HCT116 (cell line): ENCODE results near the gene TECPR1. TPM values are rescaled to one million over a fixed set of nuclear protein-coding genes. Genes with fewer than 3 reads are reported as not detected.

Experiments used
- ATAC-seq: fragments of 200-7000 bp; cut with Tn5 transposase; 2 replicates; pipeline ENCODE4 v1.9.1; 2020; ENCODE audit warnings: mild to moderate bottlenecking, moderate library complexity
- BruUV-seq: library from RNA; stranded (reverse); fragments of 400-500 nt; replicated peaks from 2 replicates; lab custom pipeline; 2021; lab: Mats Ljungman, UMichigan
- CTCF ChIA-PET: fragments of 300-600 bp; sonication (Branson Sonifier 250); formaldehyde crosslinking; loops from one replicate; lab custom pipeline; 2021; ENCODE audit warnings: antibody characterized with exemption; lab: Charles Lee
- POLR2A ChIA-PET: fragments of 300-600, 350-600 bp; sonication (Branson Sonifier 250); formaldehyde crosslinking; loops from one replicate; lab custom pipeline; 2021; ENCODE audit warnings: antibody characterized with exemption; lab: Charles Lee
- RAD21 ChIA-PET, 2 experiments: fragments of 300-600 bp; sonication (Branson Sonifier 250); formaldehyde crosslinking; loops; one replicate each; lab custom pipeline; 2023; ENCODE audit warnings: low total read pairs in 2 of 2; ENCODE audit not compliant: uncharacterized antibody in 2 of 2, unreplicated experiment in 2 of 2, low non-redundant PET in 1 of 2; lab: Charles Lee
- DNase-seq: peaks from one replicate; pipeline ENCODE4 v3.0.0-alpha.2; 2010; ENCODE audit warnings: low read depth, low spot score
- H2AFZ ChIP-seq: fragments of 200-600 bp; shearing (Covaris generic), sonication (generic); 2 replicates; pipeline ENCODE4 v1.6.1; 2017; ENCODE audit warnings: low read depth, mixed run types, mixed read lengths, antibody characterized with exemption, low read length; ENCODE audit not compliant: poor library complexity, severe bottlenecking
- H3K27ac ChIP-seq: 2 replicates; pipeline ENCODE4 v1.5.1; 2012; ENCODE audit warnings: low read depth, low read length
- H3K27me3 ChIP-seq: fragments of 200-600 bp; sonication (generic); 2 replicates; pipeline ENCODE4 v1.6.1; 2016; ENCODE audit warnings: mixed run types, low read length, mixed read lengths; ENCODE audit not compliant: insufficient read depth
- H3K36me3 ChIP-seq, 2 experiments: fragments of 200-500 bp in 1 of 2; fragments of 200-600 bp in 1 of 2; sonication (Bioruptor generic) in 1 of 2; sonication (generic) in 1 of 2; 2 replicates each; pipeline versions ENCODE4 v1.5.1 to v1.6.1; 2014 to 2016; ENCODE audit warnings: low read length in 2 of 2, inconsistent platforms in 1 of 2, mixed read lengths in 1 of 2, mixed run types in 1 of 2; ENCODE audit not compliant: insufficient read depth in 2 of 2, control insufficient read depth in 1 of 2
- H3K4me1 ChIP-seq, 2 experiments: fragments of 200-600 bp in 1 of 2; sonication (generic) in 1 of 2; 2 replicates each; pipeline versions ENCODE4 v1.5.1 to v1.6.1; 2012 to 2017; ENCODE audit warnings: low read length in 2 of 2, inconsistent platforms in 1 of 2, mild to moderate bottlenecking in 1 of 2, mixed read lengths in 1 of 2, mixed run types in 1 of 2, moderate library complexity in 1 of 2; ENCODE audit not compliant: insufficient read depth in 2 of 2, control insufficient read depth in 1 of 2
- H3K4me2 ChIP-seq: fragments of 200-600 bp; sonication (generic); 2 replicates; pipeline ENCODE4 v1.6.1; 2017; ENCODE audit warnings: mixed run types, low read length, mixed read lengths
- H3K4me3 ChIP-seq, 2 experiments: fragments of 200-600 bp in 1 of 2; sonication (generic) in 1 of 2; replicated peaks in 1 of 2; 2 replicates each; pipeline ENCODE4 v1.5.1; 2011 to 2016; ENCODE audit warnings: low read length in 2 of 2, control low read depth in 1 of 2, low read depth in 1 of 2, mild to moderate bottlenecking in 1 of 2, mixed read lengths in 1 of 2, mixed run types in 1 of 2
- H3K79me2 ChIP-seq: fragments of 200-600 bp; sonication (generic); 2 replicates; pipeline ENCODE4 v1.6.1; 2017; ENCODE audit warnings: mild to moderate bottlenecking, mixed run types, low read length, moderate library complexity, mixed read lengths; ENCODE audit not compliant: insufficient read depth
- H3K9ac ChIP-seq: fragments of 200-600 bp; sonication (generic); 2 replicates; pipeline ENCODE4 v1.6.1; 2016; ENCODE audit warnings: low read length, mixed read lengths
- H3K9me2 ChIP-seq: fragments of 200-600 bp; sonication (generic), shearing (Covaris generic); 2 replicates; pipeline ENCODE4 v1.6.1; 2017; ENCODE audit warnings: mixed run types, mild to moderate bottlenecking, moderate library complexity; ENCODE audit not compliant: insufficient read depth
- H3K9me3 ChIP-seq, 2 experiments: fragments of 200-500 bp in 1 of 2; fragments of 200-600 bp in 1 of 2; sonication (Bioruptor generic) in 1 of 2; sonication (generic) in 1 of 2; 2 replicates each; pipeline ENCODE4 v1.6.1; 2014 to 2017; ENCODE audit warnings: low read length in 2 of 2, mixed read lengths in 2 of 2, inconsistent platforms in 1 of 2, low read depth in 1 of 2, mild to moderate bottlenecking in 1 of 2, mixed run types in 1 of 2, moderate library complexity in 1 of 2; ENCODE audit not compliant: control insufficient read depth in 1 of 2, insufficient read depth in 1 of 2
- H4K20me1 ChIP-seq: fragments of 200-600 bp; sonication (generic), shearing (Covaris generic); 2 replicates; pipeline ENCODE4 v1.6.1; 2017; ENCODE audit warnings: mixed run types, mild to moderate bottlenecking, moderate library complexity; ENCODE audit not compliant: insufficient read depth
- ATF3 ChIP-seq: IDR thresholded peaks from 2 replicates; pipeline ENCODE4 v1.6.1; 2012
- CBX3 ChIP-seq: IDR thresholded peaks from 2 replicates; pipeline ENCODE4 v1.6.1; 2012; ENCODE audit warnings: low read depth
- CEBPB ChIP-seq: IDR thresholded peaks from 2 replicates; pipeline ENCODE4 v1.6.1; 2012; ENCODE audit warnings: low read depth
- CTCF ChIP-seq, 3 experiments: fragments of 200-600 bp in 1 of 3; sonication (generic) in 1 of 3; IDR thresholded peaks in 2 of 3; conservative IDR thresholded peaks in 1 of 3; 2 replicates each; pipeline ENCODE4 v1.5.1; 2012 to 2017; ENCODE audit warnings: low read depth in 2 of 3, low read length in 2 of 3, antibody characterized with exemption in 1 of 3, borderline replicate concordance in 1 of 3, control low read depth in 1 of 3, mild to moderate bottlenecking in 1 of 3, mixed read lengths in 1 of 3, mixed run types in 1 of 3, moderate library complexity in 1 of 3; ENCODE audit not compliant: insufficient read depth in 1 of 3
- EZH2 ChIP-seq: fragments of 200-600 bp; sonication (generic); IDR thresholded peaks from 2 replicates; pipeline ENCODE4 v1.6.1; 2017; ENCODE audit warnings: antibody characterized with exemption, mixed run types
- EZH2phosphoT487 ChIP-seq: fragments of 200-600 bp; IDR thresholded peaks from 2 replicates; pipeline ENCODE4 v1.6.1; 2018; ENCODE audit warnings: antibody characterized with exemption, borderline replicate concordance
- FOSL1 ChIP-seq: IDR thresholded peaks from 2 replicates; pipeline ENCODE4 v1.6.1; 2012; ENCODE audit warnings: low read depth
- MAX ChIP-seq: IDR thresholded peaks from 2 replicates; pipeline ENCODE4 v1.6.1; 2012
- POLR2A ChIP-seq: IDR thresholded peaks from 2 replicates; pipeline ENCODE4 v1.7.0; 2011; ENCODE audit warnings: borderline replicate concordance; ENCODE audit not compliant: insufficient read depth, insufficient read length; ENCODE audit errors: extremely low read depth
- REST ChIP-seq: IDR thresholded peaks from 2 replicates; pipeline ENCODE4 v1.6.1; 2012; ENCODE audit warnings: low read depth
- SIN3A ChIP-seq: IDR thresholded peaks from 2 replicates; pipeline ENCODE4 v1.6.1; 2012; ENCODE audit warnings: low read depth
- SP1 ChIP-seq: IDR thresholded peaks from 2 replicates; pipeline ENCODE4 v1.6.1; 2012; ENCODE audit warnings: low read depth
- TCF7L2 ChIP-seq: IDR thresholded peaks from 2 replicates; pipeline ENCODE4 v1.7.0; 2011; ENCODE audit warnings: borderline replicate concordance, inconsistent platforms; ENCODE audit not compliant: insufficient read depth, insufficient read length; ENCODE audit errors: extremely low read depth
- YY1 ChIP-seq: IDR thresholded peaks from 2 replicates; pipeline ENCODE4 v1.6.1; 2011; ENCODE audit warnings: low read length, low read depth, moderate library complexity, mild to moderate bottlenecking; ENCODE audit not compliant: insufficient replicate concordance; ENCODE audit errors: extremely low read depth
- ZBTB33 ChIP-seq: IDR thresholded peaks from 2 replicates; pipeline ENCODE4 v1.6.1; 2011; ENCODE audit warnings: mild to moderate bottlenecking, low read length, moderate library complexity; ENCODE audit not compliant: insufficient replicate concordance; ENCODE audit errors: extremely low read depth
- ZNF274 ChIP-seq: fragments of 200-500 bp; sonication (Bioruptor generic); IDR thresholded peaks from 2 replicates; pipeline ENCODE4 v1.6.1; 2014; ENCODE audit warnings: mild to moderate bottlenecking, low read depth, low read length, inconsistent platforms
- intact Hi-C: fragments of 100-400 bp; cut with micrococcal nuclease; formaldehyde crosslinking; loops from 2 replicates; pipeline ENCODE4 v1.10.0; 2022
- total RNA-seq: library from RNA; stranded (reverse); gene quantifications from one replicate; pipeline ENCODE4 v1.2.1, GENCODE V29; 2021; ENCODE audit not compliant: unreplicated experiment

TECPR1 gene
- total RNA-seq, 1 experiment from 2014 or later: 19.9 TPM

- intact Hi-C loops: no loop called here
- H2AFZ ChIP-seq: peak overlapping the region; percentile 86
- RAD21 ChIA-PET: no interaction called here
These were observed 28.3 kb upstream of the TECPR1 start for GRCh38 chr7:98280296-98280695.

More at GRCh38 chr7:98280296-98280695, 28.3 kb upstream of the TECPR1 start:
- no peaks in the 10 kb centered on the region for H3K9me3 ChIP-seq
- peak overlapping the region; percentile 71 for H3K27ac ChIP-seq
- H3K4me1 ChIP-seq: peaks cover 26 to 52% of the 10 kb centered on the region in 2 experiments
- no TSS peak for BruUV-seq
- TF ChIP-seq CBX3 (no peak), REST (no peak), EZH2 (no peak), SIN3A (no peak), YY1 (no peak), ATF3 (no peak), CEBPB (no peak), POLR2A (no peak), ZNF274 (no peak), FOSL1 (no peak), EZH2phosphoT487 (no peak), MAX (no peak), CTCF (IDR thresholded peaks at IDR 0.05 in 2 of 3, conservative IDR thresholded peaks at IDR 0.05 in 1 of 3; ENCODE audit: borderline replicate concordance in 1 of 3, insufficient read depth in 1 of 3, low read depth in 2 of 3, low read length in 2 of 3) (no peak), ZBTB33 (no peak), SP1 (no peak), TCF7L2 (no peak)
- peaks cover 35% of the 10 kb centered on the region for H3K79me2 ChIP-seq
- no peak for DNase-seq
- no peaks in the 10 kb centered on the region for H4K20me1 ChIP-seq
- no peaks in the 10 kb centered on the region for H3K36me3 ChIP-seq
- peak overlapping the region; percentile 54 for H3K9ac ChIP-seq
- no peaks in the 10 kb centered on the region for H3K27me3 ChIP-seq
- ChIA-PET POLR2A (no interaction called here), CTCF (no interaction called here)
- peak overlapping the region; percentile 51 to 71 for H3K4me3 ChIP-seq
- H3K9me2 ChIP-seq: no peaks in the 10 kb centered on the region
- ATAC-seq: no peak
- H3K4me2 ChIP-seq: peak overlapping the region; percentile 99
